ENCODE results near the gene CPD.

Gene CPD

DNA sequence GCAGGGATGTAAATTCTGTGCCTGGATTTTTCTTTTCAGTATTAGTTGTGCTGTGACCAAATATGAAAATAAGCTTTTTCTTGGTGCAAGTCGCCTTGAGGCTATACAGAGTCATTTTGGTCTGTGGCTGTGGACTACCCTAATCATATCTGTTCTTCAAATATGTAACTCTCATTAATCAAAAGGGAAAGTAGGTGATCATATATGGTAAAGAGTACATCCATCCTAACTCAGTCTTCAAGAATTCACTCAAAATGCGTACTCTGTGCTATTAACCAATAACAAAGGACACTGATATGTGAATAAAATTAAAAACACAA, 2.6 kb downstream of the CPD start:
- H3K4me3 ChIP-seq (ENCODE audit: low read length in 2 of 2) = peak overlapping the region in 1 of 2 donors; percentile 78
- H3K9ac ChIP-seq (ENCODE audit: low read depth in 1 of 2, low read length in 2 of 2) = no peak overlapping the region
- H3K36me3 ChIP-seq (ENCODE audit: control insufficient read depth in 2 of 2, insufficient read depth in 2 of 2, low read length in 2 of 2) = peaks cover 7 to 13% of the 10 kb centered on the region in 2 donors
- no peaks in the 10 kb centered on the region for H3K9me3 ChIP-seq (ENCODE audit: control insufficient read depth in 2 of 2, low read length in 2 of 2)
- peaks cover 10 to 23% of the 10 kb centered on the region in 2 donors for H3K4me1 ChIP-seq (ENCODE audit: control insufficient read depth in 2 of 2, insufficient read depth in 2 of 2, low read length in 2 of 2)
- H3K27ac ChIP-seq (ENCODE audit: low read depth in 2 of 2, low read length in 2 of 2) = no peak overlapping the region
- H3K27me3 ChIP-seq (ENCODE audit: control insufficient read depth in 2 of 2, insufficient read depth in 2 of 2, low read length in 2 of 2) = no peaks in the 10 kb centered on the region

DNA sequence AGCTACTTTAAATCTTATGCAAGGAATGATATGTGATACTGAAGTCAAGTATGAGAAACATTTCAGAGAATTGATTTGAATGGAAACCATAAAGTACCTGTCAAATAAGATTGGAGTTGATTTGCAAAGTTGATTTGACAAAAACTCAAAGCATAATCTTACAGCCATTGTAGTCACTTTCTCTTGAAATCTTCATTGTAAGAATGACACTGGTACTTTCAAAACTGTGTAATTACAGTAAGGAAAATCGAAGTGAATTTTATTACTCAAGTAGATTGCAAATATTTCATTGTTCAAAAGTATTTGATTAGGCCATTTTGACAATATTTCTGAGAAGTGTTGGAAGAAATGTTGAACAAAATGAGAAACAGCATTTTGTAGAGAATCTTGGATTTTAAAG, 3.6 kb downstream of the CPD start:
- no peak overlapping the region for H3K27ac ChIP-seq (ENCODE audit: low read depth in 2 of 2, low read length in 2 of 2)
- no peak overlapping the region for H3K9ac ChIP-seq (ENCODE audit: low read depth in 1 of 2, low read length in 2 of 2)
- no peaks in the 10 kb centered on the region for H3K27me3 ChIP-seq (ENCODE audit: control insufficient read depth in 2 of 2, insufficient read depth in 2 of 2, low read length in 2 of 2)
- no peak overlapping the region for H3K4me3 ChIP-seq (ENCODE audit: low read length in 2 of 2)
- peaks cover 7 to 17% of the 10 kb centered on the region in 2 donors for H3K4me1 ChIP-seq (ENCODE audit: control insufficient read depth in 2 of 2, insufficient read depth in 2 of 2, low read length in 2 of 2)
- H3K36me3 ChIP-seq (ENCODE audit: control insufficient read depth in 2 of 2, insufficient read depth in 2 of 2, low read length in 2 of 2) = peaks cover 7 to 14% of the 10 kb centered on the region in 2 donors
- H3K9me3 ChIP-seq (ENCODE audit: control insufficient read depth in 2 of 2, low read length in 2 of 2) = no peaks in the 10 kb centered on the region

GRCh38 chr17:30388321-30389179, 9.8 kb downstream of the CPD start:
- Histone ChIP-seq H3K9me3 (ENCODE audit: control insufficient read depth in 2 of 2, low read length in 2 of 2) (no peaks in the 10 kb centered on the region), H3K36me3 (ENCODE audit: control insufficient read depth in 2 of 2, insufficient read depth in 2 of 2, low read length in 2 of 2) (peaks cover 7 to 19% of the 10 kb centered on the region in 2 donors), H3K4me3 (ENCODE audit: low read length in 2 of 2) (no peak overlapping the region)

GRCh38 chr17:30389756-30390300, 11.1 kb downstream of the CPD start:
- no peaks in the 10 kb centered on the region for H3K9me3 ChIP-seq (ENCODE audit: control insufficient read depth in 2 of 2, low read length in 2 of 2)
- H3K9ac ChIP-seq (ENCODE audit: low read depth in 1 of 2, low read length in 2 of 2) = no peak overlapping the region
- no peak overlapping the region for H3K4me3 ChIP-seq (ENCODE audit: low read length in 2 of 2)
- peaks cover 7 to 19% of the 10 kb centered on the region in 2 donors for H3K36me3 ChIP-seq (ENCODE audit: control insufficient read depth in 2 of 2, insufficient read depth in 2 of 2, low read length in 2 of 2)
- peaks cover 0 to 4% of the 10 kb centered on the region in 2 donors for H3K4me1 ChIP-seq (ENCODE audit: control insufficient read depth in 2 of 2, insufficient read depth in 2 of 2, low read length in 2 of 2)
- H3K27me3 ChIP-seq (ENCODE audit: control insufficient read depth in 2 of 2, insufficient read depth in 2 of 2, low read length in 2 of 2) = no peaks in the 10 kb centered on the region
- H3K27ac ChIP-seq (ENCODE audit: low read depth in 2 of 2, low read length in 2 of 2) = no peak overlapping the region

More at GRCh38 chr17:30388321-30389179, 9.8 kb downstream of the CPD start:
- Histone ChIP-seq H3K4me1 (ENCODE audit: control insufficient read depth in 2 of 2, insufficient read depth in 2 of 2, low read length in 2 of 2) (peaks cover 0 to 4% of the 10 kb centered on the region in 2 donors), H3K27me3 (ENCODE audit: control insufficient read depth in 2 of 2, insufficient read depth in 2 of 2, low read length in 2 of 2) (no peaks in the 10 kb centered on the region), H3K27ac (ENCODE audit: low read depth in 2 of 2, low read length in 2 of 2) (no peak overlapping the region), H3K9ac (ENCODE audit: low read depth in 1 of 2, low read length in 2 of 2) (no peak overlapping the region)

- no peak overlapping the region for H3K27ac ChIP-seq (ENCODE audit: low read depth in 2 of 2, low read length in 2 of 2)
- H3K4me3 ChIP-seq (ENCODE audit: low read length in 2 of 2) = no peak overlapping the region
- no peaks in the 10 kb centered on the region for H3K9me3 ChIP-seq (ENCODE audit: control insufficient read depth in 2 of 2, low read length in 2 of 2)
- H3K36me3 ChIP-seq (ENCODE audit: control insufficient read depth in 2 of 2, insufficient read depth in 2 of 2, low read length in 2 of 2) = peaks cover 0 to 4% of the 10 kb centered on the region in 2 donors
- H3K9ac ChIP-seq (ENCODE audit: low read depth in 1 of 2, low read length in 2 of 2) = no peak overlapping the region
- no peaks in the 10 kb centered on the region for H3K27me3 ChIP-seq (ENCODE audit: control insufficient read depth in 2 of 2, insufficient read depth in 2 of 2, low read length in 2 of 2)
- peaks cover 0 to 13% of the 10 kb centered on the region in 2 donors for H3K4me1 ChIP-seq (ENCODE audit: control insufficient read depth in 2 of 2, insufficient read depth in 2 of 2, low read length in 2 of 2)
Observed at GRCh38 chr17:30391534-30391933, 12.8 kb downstream of the CPD start.

DNA sequence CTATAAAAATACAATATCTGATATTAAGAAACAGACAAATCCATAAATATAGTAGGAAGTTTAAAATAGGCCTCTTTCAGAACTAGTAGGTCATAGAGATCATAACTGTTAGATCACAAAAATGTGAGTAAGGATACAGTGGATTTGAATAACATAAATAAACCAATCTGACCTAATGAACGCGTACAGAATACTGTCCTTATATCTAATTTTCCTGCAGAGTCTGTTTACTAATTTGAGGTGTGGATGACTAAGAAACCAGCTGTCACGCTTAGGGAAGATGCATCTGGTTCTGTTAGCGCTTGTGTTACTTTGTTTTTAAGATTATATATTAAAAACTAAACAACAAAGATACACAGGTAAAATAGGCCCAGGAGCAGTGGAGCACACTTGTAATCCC, 14.8 kb downstream of the CPD start:
- Histone ChIP-seq H3K9ac (ENCODE audit: low read depth in 1 of 2, low read length in 2 of 2) (no peak overlapping the region), H3K9me3 (ENCODE audit: control insufficient read depth in 2 of 2, low read length in 2 of 2) (no peaks in the 10 kb centered on the region), H3K27me3 (ENCODE audit: control insufficient read depth in 2 of 2, insufficient read depth in 2 of 2, low read length in 2 of 2) (no peaks in the 10 kb centered on the region), H3K36me3 (ENCODE audit: control insufficient read depth in 2 of 2, insufficient read depth in 2 of 2, low read length in 2 of 2) (peaks cover 0 to 4% of the 10 kb centered on the region in 2 donors), H3K27ac (ENCODE audit: low read depth in 2 of 2, low read length in 2 of 2) (no peak overlapping the region), H3K4me3 (ENCODE audit: low read length in 2 of 2) (no peak overlapping the region), H3K4me1 (ENCODE audit: control insufficient read depth in 2 of 2, insufficient read depth in 2 of 2, low read length in 2 of 2) (peaks cover 0 to 13% of the 10 kb centered on the region in 2 donors)

GRCh38 chr17:30393911-30394867, 15.5 kb downstream of the CPD start:
- H3K27me3 ChIP-seq (ENCODE audit: control insufficient read depth in 2 of 2, insufficient read depth in 2 of 2, low read length in 2 of 2) = no peaks in the 10 kb centered on the region
- no peak overlapping the region for H3K27ac ChIP-seq (ENCODE audit: low read depth in 2 of 2, low read length in 2 of 2)
- H3K9ac ChIP-seq (ENCODE audit: low read depth in 1 of 2, low read length in 2 of 2) = no peak overlapping the region
- H3K4me1 ChIP-seq (ENCODE audit: control insufficient read depth in 2 of 2, insufficient read depth in 2 of 2, low read length in 2 of 2) = peaks cover 0 to 13% of the 10 kb centered on the region in 2 donors
- H3K36me3 ChIP-seq (ENCODE audit: control insufficient read depth in 2 of 2, insufficient read depth in 2 of 2, low read length in 2 of 2) = peaks cover 0 to 4% of the 10 kb centered on the region in 2 donors
- no peak overlapping the region for H3K4me3 ChIP-seq (ENCODE audit: low read length in 2 of 2)
- H3K9me3 ChIP-seq (ENCODE audit: control insufficient read depth in 2 of 2, low read length in 2 of 2) = no peaks in the 10 kb centered on the region

GRCh38 chr17:30395398-30396022, 16.8 kb downstream of the CPD start:
- H3K4me3 ChIP-seq (ENCODE audit: low read length in 2 of 2) = no peak overlapping the region
- no peak overlapping the region for H3K9ac ChIP-seq (ENCODE audit: low read depth in 1 of 2, low read length in 2 of 2)
- peaks cover 0 to 13% of the 10 kb centered on the region in 2 donors for H3K4me1 ChIP-seq (ENCODE audit: control insufficient read depth in 2 of 2, insufficient read depth in 2 of 2, low read length in 2 of 2)
- H3K27me3 ChIP-seq (ENCODE audit: control insufficient read depth in 2 of 2, insufficient read depth in 2 of 2, low read length in 2 of 2) = no peaks in the 10 kb centered on the region
- H3K36me3 ChIP-seq (ENCODE audit: control insufficient read depth in 2 of 2, insufficient read depth in 2 of 2, low read length in 2 of 2) = no peaks in the 10 kb centered on the region
- no peaks in the 10 kb centered on the region for H3K9me3 ChIP-seq (ENCODE audit: control insufficient read depth in 2 of 2, low read length in 2 of 2)
- no peak overlapping the region for H3K27ac ChIP-seq (ENCODE audit: low read depth in 2 of 2, low read length in 2 of 2)

DNA sequence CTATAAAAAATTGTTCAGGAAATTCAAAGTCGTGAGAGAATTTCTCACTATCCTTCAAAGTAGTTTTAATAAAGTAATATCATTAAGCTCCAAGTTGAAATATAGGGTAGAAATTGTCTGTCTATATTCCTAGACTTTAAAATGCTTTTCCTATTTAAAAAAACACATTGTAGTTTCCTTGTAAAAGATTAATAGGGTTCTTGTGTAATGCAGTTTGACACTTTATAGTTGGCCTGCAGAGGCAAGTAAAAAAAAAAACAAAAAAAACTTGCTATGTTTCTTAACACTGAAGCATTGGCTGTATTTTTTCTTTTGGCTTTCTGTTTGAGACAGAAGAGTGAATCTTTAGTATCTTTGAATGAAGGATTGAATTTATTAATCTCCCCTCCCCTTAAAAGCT, 17.4 kb downstream of the CPD start:
- Histone ChIP-seq H3K9ac (ENCODE audit: low read depth in 1 of 2, low read length in 2 of 2) (no peak overlapping the region), H3K4me1 (ENCODE audit: control insufficient read depth in 2 of 2, insufficient read depth in 2 of 2, low read length in 2 of 2) (peaks cover 0 to 13% of the 10 kb centered on the region in 2 donors), H3K9me3 (ENCODE audit: control insufficient read depth in 2 of 2, low read length in 2 of 2) (no peaks in the 10 kb centered on the region), H3K27me3 (ENCODE audit: control insufficient read depth in 2 of 2, insufficient read depth in 2 of 2, low read length in 2 of 2) (no peaks in the 10 kb centered on the region), H3K36me3 (ENCODE audit: control insufficient read depth in 2 of 2, insufficient read depth in 2 of 2, low read length in 2 of 2) (no peaks in the 10 kb centered on the region), H3K4me3 (ENCODE audit: low read length in 2 of 2) (no peak overlapping the region), H3K27ac (ENCODE audit: low read depth in 2 of 2, low read length in 2 of 2) (no peak overlapping the region)
